Prostate gland (tissue), 2 donors: Measurements from ENCODE around the gene SLC45A3.

Experiments
- CTCF ChIP-seq, 4 experiments: fragments of 200-600 bp in 2 of 4; fragments of 450-650 bp in 2 of 4; sonication (generic) in 2 of 4; IDR thresholded peaks; 1 replicate in 3 of 4; 2 replicates in 1 of 4; pipeline ENCODE4 v1.5.1; 2016 to 2019; ENCODE audit warnings: antibody characterized with exemption in 4 of 4, mild to moderate bottlenecking in 2 of 4, moderate library complexity in 2 of 4
- POLR2AphosphoS5 ChIP-seq: sonication (generic); formaldehyde crosslinking; IDR thresholded peaks from one replicate; pipeline ENCODE4 v1.6.1; 2017; ENCODE audit warnings: antibody characterized with exemption

- TF ChIP-seq CTCF (IDR thresholded peaks at IDR 0.05) (no peak), POLR2AphosphoS5 (no peak)
Observed at GRCh38 chr1:205642679-205643307, 37.5 kb downstream of the SLC45A3 start.
